ENCODE results near the gene NAGLU.

NAGLU gene

DNA sequence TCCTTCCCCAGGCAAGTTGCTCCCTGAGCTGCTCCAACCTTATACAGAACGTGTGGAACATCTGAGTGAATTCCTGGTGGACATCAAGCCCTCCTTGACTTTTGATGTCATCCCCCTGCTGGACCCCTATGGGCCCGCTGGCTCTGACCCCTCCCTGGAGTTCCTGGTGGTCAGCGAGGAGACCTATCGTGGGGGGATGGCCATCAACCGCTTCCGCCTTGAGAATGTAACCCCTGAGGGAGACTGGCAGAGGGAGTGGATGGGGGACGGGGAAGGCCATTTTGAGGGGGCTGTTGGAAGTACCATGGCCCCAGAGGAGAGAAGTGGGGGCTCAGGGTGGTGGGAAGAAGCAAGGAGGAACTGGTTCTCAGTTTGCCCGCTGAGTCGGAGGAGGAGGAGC lies 27.9 kb downstream of the NAGLU start:
- DNase-seq (ENCODE audit: low read depth in 4 of 4, low spot score in 1 of 4) = no peak

DNA sequence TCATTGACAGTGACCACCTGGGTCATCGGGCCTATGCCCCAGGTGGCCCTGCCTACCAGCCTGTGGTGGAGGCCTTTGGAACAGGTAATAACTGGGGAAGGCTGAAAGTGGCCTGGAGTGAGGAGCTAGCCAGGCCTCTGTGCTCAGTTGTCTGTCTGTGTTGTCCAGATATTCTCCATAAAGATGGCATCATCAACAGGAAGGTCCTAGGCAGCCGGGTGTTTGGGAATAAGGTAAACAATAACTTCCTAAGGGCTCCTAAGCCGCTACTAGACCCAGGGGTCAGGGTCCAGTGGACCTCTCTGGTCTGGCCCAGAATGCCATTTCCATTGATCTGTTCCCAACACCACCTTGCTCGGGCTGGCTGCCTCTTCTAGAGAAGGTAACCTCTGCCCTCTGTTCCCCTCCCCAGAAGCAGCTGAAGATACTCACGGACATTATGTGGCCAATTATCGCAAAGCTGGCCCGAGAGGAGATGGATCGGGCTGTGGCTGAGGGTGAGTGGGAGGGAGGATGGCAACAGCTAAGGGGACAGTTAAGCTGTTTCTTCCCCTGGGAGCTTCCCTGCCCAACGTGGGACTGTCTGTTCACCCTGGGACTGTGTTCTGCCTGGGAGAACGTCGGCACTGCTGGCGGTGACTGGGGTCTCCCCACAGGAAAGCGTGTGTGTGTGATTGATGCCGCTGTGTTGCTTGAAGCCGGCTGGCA lies 28.9 kb downstream of the NAGLU start:
- no peak for DNase-seq (ENCODE audit: low read depth in 4 of 4, low spot score in 1 of 4)

DNA sequence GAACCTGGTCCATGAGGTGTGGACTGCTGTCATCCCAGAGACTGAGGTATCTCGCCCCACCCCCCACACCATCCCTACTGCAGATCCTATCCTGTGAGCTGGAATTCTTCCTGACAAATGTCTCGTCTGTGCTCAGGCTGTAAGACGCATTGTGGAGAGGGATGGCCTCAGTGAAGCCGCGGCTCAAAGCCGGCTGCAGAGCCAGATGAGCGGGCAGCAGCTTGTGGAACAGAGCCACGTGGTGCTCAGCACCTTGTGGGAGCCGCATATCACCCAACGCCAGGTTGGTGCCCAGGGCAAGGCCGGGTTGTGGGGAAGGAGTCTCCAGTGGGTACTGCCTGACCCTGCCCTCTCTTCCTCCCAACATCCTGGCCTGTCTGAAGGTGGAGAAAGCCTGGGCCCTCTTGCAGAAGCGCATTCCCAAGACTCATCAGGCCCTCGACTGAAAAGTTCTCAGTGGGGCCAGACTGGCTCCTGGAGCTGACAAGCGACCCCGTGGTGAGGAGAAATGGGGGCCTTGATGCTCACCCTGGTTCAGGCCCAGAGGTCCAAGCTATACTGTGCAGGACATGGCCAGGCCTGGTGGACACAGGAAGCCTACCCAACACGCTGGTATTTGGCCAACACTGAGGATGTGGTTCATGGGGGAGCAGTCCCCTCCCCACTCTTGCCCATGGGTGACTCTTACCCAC lies 29.6 kb downstream of the NAGLU start:
- no peak for DNase-seq (ENCODE audit: low read depth in 4 of 4, low spot score in 1 of 4)

DNA sequence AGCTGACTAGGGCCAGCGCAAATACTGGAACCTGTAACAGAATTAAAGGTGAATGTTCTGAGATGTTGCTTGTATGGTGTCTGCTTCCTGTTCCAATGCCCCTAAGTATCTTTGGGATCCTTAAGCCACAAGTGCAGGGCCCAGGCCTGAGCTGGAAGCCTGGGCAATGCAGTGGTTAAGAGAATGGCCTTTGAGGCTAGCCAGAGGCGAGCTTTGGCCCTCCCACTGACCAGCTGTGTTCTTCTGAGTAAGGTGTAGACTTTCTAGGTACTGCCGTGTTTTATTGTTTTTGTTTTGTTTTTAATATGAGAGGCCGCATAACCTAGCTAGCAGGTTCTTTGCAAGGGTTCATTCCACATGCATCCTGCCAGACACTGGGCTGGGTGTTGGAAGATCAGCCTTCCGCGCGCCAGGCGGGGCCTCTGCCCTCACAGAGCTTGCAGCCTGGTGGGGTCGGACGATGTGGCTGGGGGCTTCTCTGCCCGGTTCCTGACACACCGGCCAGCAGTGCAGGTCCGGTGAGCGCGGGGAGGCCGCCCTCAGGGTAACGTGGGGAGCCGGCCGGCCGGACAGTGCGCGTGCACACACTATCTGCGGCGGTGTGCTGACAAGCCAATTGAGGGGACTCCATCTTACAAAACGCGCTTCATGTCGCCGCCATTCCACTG lies 30.3 kb downstream of the NAGLU start:
- DNase-seq (ENCODE audit: low read depth in 4 of 4, low spot score in 1 of 4) = no peak

GRCh38 chr17:42566883-42567573 lies 31.0 kb downstream of the NAGLU start, which contains the start of gene MLX:
Gene MLX, plus strand, starts transcription at chr17:42567100. Its CDS starts 25 bp downstream, at chr17:42567125.
- DNase-seq (ENCODE audit: low read depth in 4 of 4, low spot score in 1 of 4) = peak; percentile 82 to 87 (median 84)

DNA sequence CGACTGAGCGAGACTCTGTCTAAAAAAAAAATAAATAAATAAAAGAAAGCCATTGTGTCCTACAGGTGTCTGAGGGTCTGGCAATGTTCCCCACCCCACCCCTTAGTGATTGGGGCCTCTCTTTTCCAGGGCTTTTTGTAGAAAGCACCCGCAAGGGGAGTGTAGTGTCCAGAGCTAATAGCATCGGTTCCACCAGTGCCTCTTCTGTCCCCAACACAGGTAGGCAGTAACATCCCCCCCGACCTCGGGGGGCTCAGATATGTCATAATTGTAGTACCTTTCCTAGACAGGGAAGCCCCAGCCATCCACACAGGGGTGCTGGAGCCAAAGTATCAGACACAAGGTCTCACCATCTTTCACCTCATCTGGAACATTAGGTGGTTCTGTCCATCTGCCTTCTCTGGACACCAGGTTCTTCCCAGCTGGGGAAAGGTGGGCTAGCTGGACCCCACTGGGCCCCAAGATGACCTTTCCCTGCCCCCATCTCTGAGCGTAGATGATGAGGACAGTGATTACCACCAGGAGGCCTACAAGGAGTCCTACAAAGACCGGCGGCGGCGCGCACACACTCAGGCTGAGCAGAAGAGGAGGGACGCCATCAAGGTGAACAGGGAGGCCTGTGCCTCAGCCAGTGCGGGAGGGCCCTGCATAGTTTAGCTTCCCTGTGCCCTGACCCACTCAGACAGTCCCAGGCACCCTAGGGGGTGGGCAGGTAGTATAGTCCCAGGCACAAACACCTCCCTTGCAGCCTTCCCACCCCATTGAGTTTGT lies 32.5 kb downstream of the NAGLU start:
- no peak for DNase-seq (ENCODE audit: low read depth in 4 of 4, low spot score in 1 of 4)

DNA sequence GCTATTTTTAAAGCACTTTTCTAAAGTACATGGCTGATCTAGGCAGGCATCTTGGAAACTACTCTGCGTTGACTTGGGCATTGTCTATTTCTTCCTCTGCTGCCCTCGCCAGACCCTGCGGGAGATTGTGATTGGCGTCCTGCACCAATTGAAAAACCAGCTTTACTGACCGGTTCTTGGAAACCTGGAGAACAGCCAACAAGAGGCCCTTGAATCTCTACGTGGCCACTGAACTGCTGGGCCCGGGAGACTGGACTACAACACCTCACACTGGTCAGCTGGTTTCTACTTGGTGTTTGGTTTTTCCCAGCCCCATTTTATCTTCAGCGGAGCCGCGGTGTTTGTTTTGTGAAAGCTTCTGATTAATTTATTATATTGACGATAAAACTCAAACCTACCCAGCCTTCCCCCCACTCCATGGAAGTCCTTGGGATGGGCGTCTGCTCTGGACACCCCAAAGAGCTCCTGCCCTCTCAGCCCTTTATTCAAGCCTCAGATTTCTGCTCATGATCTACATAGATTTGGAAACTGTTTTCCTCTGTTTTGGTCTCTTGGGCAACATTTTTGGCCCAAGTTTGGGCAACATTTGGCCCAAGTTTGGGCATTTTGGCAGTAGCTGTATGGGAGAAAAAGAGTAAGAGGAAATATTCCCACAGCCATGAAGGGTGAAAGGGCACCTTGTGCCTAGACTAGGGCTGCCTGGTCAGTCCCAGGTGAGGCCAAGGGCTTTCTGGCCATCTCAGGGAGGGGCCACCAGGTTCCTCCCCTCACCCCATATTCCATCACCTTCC lies 35.6 kb downstream of the NAGLU start:
- no peak for DNase-seq (ENCODE audit: low read depth in 4 of 4, low spot score in 1 of 4)

- no peak for DNase-seq (ENCODE audit: low read depth in 4 of 4, low spot score in 1 of 4)
Observed at GRCh38 chr17:42573095-42573494, 37.1 kb downstream of the NAGLU start.

- no peak for DNase-seq (ENCODE audit: low read depth in 4 of 4, low spot score in 1 of 4)
Observed at GRCh38 chr17:42574463-42574862, 38.4 kb downstream of the NAGLU start.

- DNase-seq (ENCODE audit: low read depth in 4 of 4, low spot score in 1 of 4) = no peak
Observed at GRCh38 chr17:42577140-42577531, 41.1 kb downstream of the NAGLU start.

DNA sequence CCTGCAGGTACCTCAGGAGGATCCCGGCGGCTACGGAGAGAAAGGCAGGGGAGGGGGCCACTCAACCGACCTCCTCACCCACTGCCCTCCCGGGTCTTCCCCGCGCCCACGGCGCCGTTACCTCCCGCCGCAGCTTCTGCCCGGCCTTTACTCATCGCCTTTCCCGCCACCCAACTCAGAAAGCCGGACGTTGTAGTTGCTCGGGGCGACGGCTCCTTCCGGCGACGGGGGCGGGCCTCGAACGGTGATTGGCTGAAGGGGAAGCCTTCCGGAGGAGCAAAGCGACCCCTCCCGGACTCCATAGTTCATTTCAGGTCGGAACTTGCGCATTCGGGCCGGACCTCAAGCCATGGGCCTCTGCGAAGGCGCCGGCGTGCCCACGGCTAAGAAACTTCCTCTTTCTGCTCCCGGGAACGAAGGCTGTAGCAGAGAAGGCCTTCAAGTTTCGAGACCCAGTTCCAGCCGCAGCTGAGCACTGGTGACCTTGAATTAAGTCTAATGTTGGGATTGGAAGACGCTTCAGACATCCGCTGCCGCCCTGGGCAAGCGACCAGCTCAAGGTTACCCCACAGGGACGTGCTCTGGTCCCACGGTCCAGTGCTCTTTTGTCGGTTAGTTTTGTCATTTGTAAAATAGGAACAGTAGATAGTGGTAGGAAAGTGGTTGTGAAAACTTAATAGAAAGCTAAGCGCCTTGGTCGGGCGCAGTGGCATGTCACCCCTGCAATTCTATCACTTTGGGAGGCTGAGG lies 41.7 kb downstream of the NAGLU start, which contains the start of gene PSMC3IP:
TSS of gene PSMC3IP (minus strand) at position 198 of the 750 bp plus-strand sequence. CDS start at position 155, 43 bp downstream.
- peak; percentile 80 to 93 (median 90) for DNase-seq (ENCODE audit: low read depth in 4 of 4, low spot score in 1 of 4)

DNA sequence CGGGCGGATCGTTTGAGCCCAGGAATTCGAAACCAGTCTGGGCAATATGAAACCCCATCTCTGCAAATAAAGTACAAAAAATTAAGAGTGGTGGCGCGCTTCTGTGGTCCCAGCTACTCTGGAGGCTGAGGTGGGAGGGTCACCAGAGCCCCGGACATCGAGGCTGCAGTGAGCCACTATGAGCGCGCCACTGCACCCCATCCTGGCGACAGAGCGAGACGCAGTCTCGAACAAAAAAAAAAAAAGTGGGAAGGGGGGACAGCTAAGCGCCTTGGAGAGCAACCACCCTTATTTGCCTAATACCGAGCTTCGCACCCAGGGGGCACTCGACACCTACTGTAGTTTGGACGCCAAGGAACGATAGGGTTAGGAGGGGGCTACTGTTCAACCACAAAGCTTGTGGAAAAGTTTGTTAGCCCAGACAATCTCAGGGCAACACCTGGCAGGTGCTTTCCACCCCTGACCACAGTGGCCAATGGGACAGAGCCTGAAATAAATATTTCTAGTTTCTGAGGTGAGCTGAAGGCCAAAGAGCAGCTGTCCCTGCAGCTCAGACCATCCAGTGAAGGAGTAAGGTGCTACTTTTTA lies 42.3 kb downstream of the NAGLU start:
- peak in 2 of 4 experiments; percentile 60 to 76 for DNase-seq (ENCODE audit: low read depth in 4 of 4, low spot score in 1 of 4)

GRCh38 chr17:42579794-42580551 lies 43.9 kb downstream of the NAGLU start:
- no peak for DNase-seq (ENCODE audit: low read depth in 4 of 4, low spot score in 1 of 4)

DNA sequence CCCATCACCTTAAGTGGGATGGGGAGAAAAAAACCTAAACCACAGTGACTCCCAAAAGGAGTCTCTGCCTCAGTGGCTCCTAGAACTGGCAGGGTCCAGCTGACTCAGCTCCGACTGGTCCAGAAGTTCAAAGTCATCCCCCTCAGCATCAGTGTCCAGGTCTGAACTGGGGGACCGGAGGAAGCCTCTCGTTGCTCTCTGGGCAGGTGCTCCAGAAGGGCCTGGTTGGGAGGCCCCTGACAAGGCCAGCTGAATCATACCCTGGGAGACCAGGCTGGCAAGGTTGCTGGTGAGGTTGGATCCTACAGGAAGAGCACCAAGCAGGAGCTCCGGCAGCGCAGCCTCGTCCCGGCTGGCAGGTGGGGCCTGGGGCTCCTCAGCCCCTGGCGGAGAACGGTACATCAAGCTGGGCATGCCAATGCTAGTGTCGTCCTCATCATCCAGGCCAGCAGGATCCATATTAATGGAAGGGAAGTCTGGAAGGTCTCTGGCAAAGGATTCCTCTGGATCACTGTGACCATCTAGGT lies 45.8 kb downstream of the NAGLU start:
- no peak for DNase-seq (ENCODE audit: low read depth in 4 of 4, low spot score in 1 of 4)

GRCh38 chr17:42584880-42585279 lies 48.8 kb downstream of the NAGLU start:
- DNase-seq (ENCODE audit: low read depth in 4 of 4, low spot score in 1 of 4) = no peak

GRCh38 chr17:42585353-42585752 lies 49.3 kb downstream of the NAGLU start:
- DNase-seq (ENCODE audit: low read depth in 4 of 4, low spot score in 1 of 4) = no peak

- DNase-seq (ENCODE audit: low read depth in 4 of 4, low spot score in 1 of 4) = no peak
Observed at GRCh38 chr17:42586514-42587230, 50.6 kb downstream of the NAGLU start.

All from stimulated activated CD4-positive, alpha-beta T cell treated with anti-CD3 and anti-CD28 coated beads, Interleukin-1b, Interleukin-23, amount 100 ng/mL, for 24 hours (primary cell).